ENCODE results near the gene GLIPR1L1.

GRCh38 chr12:75334384-75335030 lies at the start of gene GLIPR1L1:
- TF ChIP-seq POLR2AphosphoS5 (IDR thresholded peaks at IDR 0.05) (peak; percentile 48 to 74), CTCF (IDR thresholded peaks at IDR 0.05) (peak; percentile 91 to 96 (median 95))
